ENCODE measurements around the gene MRC2. TPM values are rescaled to one million over a fixed set of nuclear protein-coding genes. Genes with fewer than 3 reads are reported as not detected.

MRC2 gene
- total and polyA plus RNA-seq, 2 experiments from 2014 or later = 104 to 121 TPM

- Histone ChIP-seq H3K27ac (no peak overlapping the region), H3K4me1 (ENCODE audit: insufficient read depth) (peaks cover 9% of the 10 kb centered on the region), H3K36me3 (replicated peaks; ENCODE audit: insufficient read depth, low read depth) (no peaks in the 10 kb centered on the region), H3K9me2 (replicated peaks; ENCODE audit: insufficient read depth) (no peaks in the 10 kb centered on the region), H3K27me3 (no peaks in the 10 kb centered on the region), H3K4me3 (no peak overlapping the region), H3K4me2 (no peak overlapping the region), H4K20me1 (ENCODE audit: insufficient read depth, poor library complexity, severe bottlenecking) (no peaks in the 10 kb centered on the region), H3K79me2 (no peaks in the 10 kb centered on the region), H2AFZ (no peak overlapping the region), H3K9me3 (ENCODE audit: low read depth) (no peaks in the 10 kb centered on the region)
- DNase-seq (ENCODE audit: low spot score) = no peak
- 83% methylated on average over 8 of the region's 8 CpGs for WGBS (ENCODE audit: low lambda C conversion rate, missing lambda C conversion rate)
- TF ChIP-seq EZH2phosphoT487 (IDR thresholded peaks at IDR 0.05; ENCODE audit: low read depth, severe bottlenecking, unreplicated experiment) = no peak
- no peak for TF ChIP-seq EZH2 (IDR thresholded peaks at IDR 0.05; ENCODE audit: borderline replicate concordance)
- no peak for TF ChIP-seq CTCF (IDR thresholded peaks at IDR 0.05; ENCODE audit: poor library complexity)
Measured at GRCh38 chr17:62701706-62702085, 74.2 kb downstream of the MRC2 start.

DNA sequence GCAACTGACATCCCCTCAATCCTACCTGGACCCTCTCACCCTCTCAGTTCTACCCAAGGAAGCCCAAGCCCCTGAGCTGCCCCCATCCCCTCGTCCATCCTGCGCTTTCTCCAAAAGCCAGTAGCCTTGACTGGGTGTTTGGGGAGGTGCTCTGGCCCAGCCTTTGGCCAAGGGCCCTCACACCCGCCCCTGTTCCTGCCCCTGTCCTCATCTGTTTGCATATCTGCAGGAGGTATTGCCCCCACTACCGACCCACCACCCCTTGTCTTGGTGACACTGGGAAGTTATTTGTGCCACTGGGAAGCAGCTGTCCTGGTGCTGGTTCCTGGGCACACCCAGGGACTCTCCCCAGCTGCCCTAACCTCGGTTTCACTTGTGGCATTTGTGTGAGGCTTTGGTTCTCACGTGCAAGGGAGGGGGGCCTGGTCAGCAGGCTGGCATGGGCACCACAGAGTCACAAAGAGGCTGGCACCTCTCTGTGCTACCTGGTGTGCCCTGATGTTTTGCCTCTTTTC, 75.3 kb downstream of the MRC2 start:
- no peaks in the 10 kb centered on the region for H3K27me3 ChIP-seq
- peaks cover 9% of the 10 kb centered on the region for H3K4me1 ChIP-seq (ENCODE audit: insufficient read depth)
- H3K36me3 ChIP-seq (replicated peaks; ENCODE audit: insufficient read depth, low read depth) = no peaks in the 10 kb centered on the region
- TF ChIP-seq EZH2 (IDR thresholded peaks at IDR 0.05; ENCODE audit: borderline replicate concordance) = no peak
- TF ChIP-seq CTCF (IDR thresholded peaks at IDR 0.05; ENCODE audit: poor library complexity) = no peak
- TF ChIP-seq EZH2phosphoT487 (IDR thresholded peaks at IDR 0.05; ENCODE audit: low read depth, severe bottlenecking, unreplicated experiment) = no peak
- no peak overlapping the region for H3K4me2 ChIP-seq
- no peaks in the 10 kb centered on the region for H3K79me2 ChIP-seq
- 85% methylated on average over 6 of the region's 6 CpGs for WGBS (ENCODE audit: low lambda C conversion rate, missing lambda C conversion rate)
- no peak overlapping the region for H2AFZ ChIP-seq
- no peak overlapping the region for H3K4me3 ChIP-seq
- no peak for DNase-seq (ENCODE audit: low spot score)
- H3K9me3 ChIP-seq (ENCODE audit: low read depth) = no peaks in the 10 kb centered on the region
- no peak overlapping the region for H3K27ac ChIP-seq
- H3K9me2 ChIP-seq (replicated peaks; ENCODE audit: insufficient read depth) = no peaks in the 10 kb centered on the region
- H4K20me1 ChIP-seq (ENCODE audit: insufficient read depth, poor library complexity, severe bottlenecking) = no peaks in the 10 kb centered on the region

- WGBS (ENCODE audit: low lambda C conversion rate, missing lambda C conversion rate) = 61% methylated on average over 12 of the region's 16 CpGs
- H3K9me2 ChIP-seq (replicated peaks; ENCODE audit: insufficient read depth) = no peaks in the 10 kb centered on the region
- H3K4me1 ChIP-seq (ENCODE audit: insufficient read depth) = peaks cover 9% of the 10 kb centered on the region
- H3K27me3 ChIP-seq = no peaks in the 10 kb centered on the region
- H3K9me3 ChIP-seq (ENCODE audit: low read depth) = no peaks in the 10 kb centered on the region
- no peak overlapping the region for H2AFZ ChIP-seq
- no peaks in the 10 kb centered on the region for H3K36me3 ChIP-seq (replicated peaks; ENCODE audit: insufficient read depth, low read depth)
- TF ChIP-seq EZH2phosphoT487 (IDR thresholded peaks at IDR 0.05; ENCODE audit: low read depth, severe bottlenecking, unreplicated experiment) (no peak), EZH2 (IDR thresholded peaks at IDR 0.05; ENCODE audit: borderline replicate concordance) (no peak), CTCF (IDR thresholded peaks at IDR 0.05; ENCODE audit: poor library complexity) (no peak)
- H4K20me1 ChIP-seq (ENCODE audit: insufficient read depth, poor library complexity, severe bottlenecking) = no peaks in the 10 kb centered on the region
- DNase-seq (ENCODE audit: low spot score) = no peak
- no peaks in the 10 kb centered on the region for H3K79me2 ChIP-seq
- no peak overlapping the region for H3K27ac ChIP-seq
- peak overlapping the region; percentile 87 for H3K4me2 ChIP-seq
- no peak overlapping the region for H3K4me3 ChIP-seq
Measured at GRCh38 chr17:62703261-62703775, 75.8 kb downstream of the MRC2 start.

All from hepatocyte (in vitro differentiated cells).